Neural cell (in vitro differentiated cells): Measurements from ENCODE around the gene SFR1. TPM values are rescaled to one million over a fixed set of nuclear protein-coding genes. Genes with fewer than 3 reads are reported as not detected.

Experiments used
- H2AFZ ChIP-seq: fragments of 200-600, 300-800 bp; sonication (generic), shearing (Covaris generic); 2 replicates; pipeline ENCODE4 v1.6.0; 2014; ENCODE audit warnings: low read depth, mild to moderate bottlenecking, antibody characterized with exemption, low read length, moderate library complexity
- H3F3A ChIP-seq: fragments of 200-600 bp; shearing (Covaris generic); 2 replicates; pipeline ENCODE4 v1.6.1; 2016; ENCODE audit warnings: mild to moderate bottlenecking, moderate library complexity, mixed read lengths, antibody characterized with exemption, low read length; ENCODE audit not compliant: insufficient read depth, poor library complexity, severe bottlenecking
- H3K27ac ChIP-seq: fragments of 200-600, 300-800 bp; sonication (generic), shearing (Covaris generic); 2 replicates; pipeline ENCODE4 v1.5.1; 2014; ENCODE audit warnings: mild to moderate bottlenecking, low read length, moderate library complexity
- H3K27me3 ChIP-seq: fragments of 300-800, 200-600 bp; sonication (generic), shearing (Covaris generic); 2 replicates; pipeline ENCODE4 v1.6.0; 2014; ENCODE audit warnings: mild to moderate bottlenecking, low read depth, low read length, moderate library complexity; ENCODE audit not compliant: insufficient read depth
- H3K36me3 ChIP-seq: fragments of 300-800, 200-600 bp; sonication (generic), shearing (Covaris generic); 2 replicates; pipeline ENCODE4 v1.5.1; 2014; ENCODE audit warnings: mild to moderate bottlenecking, antibody characterized with exemption, low read length, moderate library complexity; ENCODE audit not compliant: insufficient read depth
- H3K4me2 ChIP-seq: fragments of 300-800, 200-600 bp; sonication (generic), shearing (Covaris generic); 2 replicates; pipeline ENCODE4 v1.6.0; 2014; ENCODE audit warnings: mild to moderate bottlenecking, low read length
- H3K4me3 ChIP-seq: fragments of 300-800, 200-600 bp; sonication (generic), shearing (Covaris generic); 2 replicates; pipeline ENCODE4 v1.5.1; 2014; ENCODE audit warnings: mild to moderate bottlenecking, low read length, moderate library complexity
- H3K79me2 ChIP-seq: fragments of 200-600 bp; shearing (Covaris generic); replicated peaks from 2 replicates; pipeline ENCODE4 v1.6.0; 2014; ENCODE audit warnings: mild to moderate bottlenecking, low read length, moderate library complexity; ENCODE audit not compliant: insufficient read depth
- H3K9ac ChIP-seq: fragments of 300-800, 200-600 bp; sonication (generic), shearing (Covaris generic); 2 replicates; pipeline ENCODE4 v1.6.1; 2016; ENCODE audit warnings: mild to moderate bottlenecking, low read length, mixed read lengths
- H3K9me2 ChIP-seq: fragments of 200-600 bp; shearing (Covaris generic); 2 replicates; pipeline ENCODE4 v1.6.1; 2016; ENCODE audit warnings: mild to moderate bottlenecking, low read length, mixed read lengths; ENCODE audit not compliant: insufficient read depth
- H3K9me3 ChIP-seq: fragments of 200-600, 300-800 bp; sonication (generic), shearing (Covaris generic); 2 replicates; pipeline ENCODE4 v1.6.1; 2016; ENCODE audit warnings: mild to moderate bottlenecking, mixed run types, low read length, moderate library complexity, mixed read lengths
- H4K20me1 ChIP-seq: fragments of 200-600 bp; shearing (Covaris generic); 2 replicates; pipeline ENCODE4 v1.6.1; 2016; ENCODE audit warnings: mild to moderate bottlenecking, mixed run types; ENCODE audit not compliant: insufficient read depth
- CTCF ChIP-seq: fragments of 450-650 bp; IDR thresholded peaks from 2 replicates; pipeline ENCODE4 v1.5.1; 2014; ENCODE audit warnings: antibody characterized with exemption, mild to moderate bottlenecking, moderate library complexity; ENCODE audit not compliant: poor library complexity, severe bottlenecking
- EP300 ChIP-seq: fragments of 450-650 bp; conservative IDR thresholded peaks from 2 replicates; pipeline ENCODE4 v1.6.1; 2014; ENCODE audit warnings: antibody characterized with exemption, mild to moderate bottlenecking, moderate library complexity; ENCODE audit not compliant: poor library complexity, severe bottlenecking
- EZH2 ChIP-seq: fragments of 200-600, 300-800 bp; shearing (Covaris generic), sonication (generic); IDR thresholded peaks from 2 replicates; pipeline ENCODE4 v1.6.1; 2014; ENCODE audit warnings: antibody characterized with exemption, low read length, borderline replicate concordance, mild to moderate bottlenecking; ENCODE audit not compliant: insufficient read depth, poor library complexity, severe bottlenecking
- MXI1 ChIP-seq: fragments of 450-650 bp; conservative IDR thresholded peaks from 2 replicates; pipeline ENCODE4 v1.6.1; 2014; ENCODE audit warnings: antibody characterized with exemption, mild to moderate bottlenecking; ENCODE audit not compliant: poor library complexity, severe bottlenecking
- POLR2AphosphoS5 ChIP-seq: IDR thresholded peaks from 2 replicates; pipeline ENCODE4 v1.6.1; 2012
- RAD21 ChIP-seq: fragments of 450-650 bp; conservative IDR thresholded peaks from 2 replicates; pipeline ENCODE4 v1.6.1; 2014; ENCODE audit warnings: antibody characterized with exemption, mild to moderate bottlenecking, moderate library complexity
- REST ChIP-seq: IDR thresholded peaks from 2 replicates; pipeline ENCODE4 v1.6.1; 2012; ENCODE audit warnings: borderline replicate concordance
- SMC3 ChIP-seq: fragments of 450-650 bp; conservative IDR thresholded peaks from 2 replicates; pipeline ENCODE4 v1.6.1; 2014; ENCODE audit warnings: antibody characterized with exemption, mild to moderate bottlenecking, moderate library complexity; ENCODE audit not compliant: poor library complexity
- TAF1 ChIP-seq: IDR thresholded peaks from 2 replicates; pipeline ENCODE4 v1.6.1; 2012; ENCODE audit warnings: low read depth
- polyA plus RNA-seq: library from polyadenylated mRNA; depleted of rRNA; stranded (reverse); fragments of >200 nt; gene quantifications from 2 replicates; pipeline ENCODE4 v1.2.3, GENCODE V29; 2014

Gene SFR1
- polyA plus RNA-seq, 1 donor from 2014 or later, result 5.0 TPM

GRCh38 chr10:104103956-104104355 is 18.0 kb upstream of the SFR1 start:
- no peak for TF ChIP-seq POLR2AphosphoS5
- TF ChIP-seq TAF1, result no peak
- no peak for TF ChIP-seq EZH2
- no peak for TF ChIP-seq RAD21
- no peak for TF ChIP-seq SMC3
- no peak for TF ChIP-seq CTCF
- no peak for TF ChIP-seq EP300
- TF ChIP-seq MXI1, result no peak
- no peak for TF ChIP-seq REST

GRCh38 chr10:104104418-104104817 is 17.6 kb upstream of the SFR1 start:
- Histone ChIP-seq H3K9me2 (no peaks in the 10 kb centered on the region), H3K27me3 (no peaks in the 10 kb centered on the region), H4K20me1 (no peaks in the 10 kb centered on the region), H3K36me3 (no peaks in the 10 kb centered on the region), H3K9me3 (peaks cover 4% of the 10 kb centered on the region), H3K27ac (no peak overlapping the region), H3K9ac (no peak overlapping the region), H2AFZ (no peak overlapping the region), H3F3A (no peaks in the 10 kb centered on the region), H3K79me2 (no peaks in the 10 kb centered on the region), H3K4me3 (no peak overlapping the region), H3K4me2 (no peak overlapping the region)
- TF ChIP-seq REST (no peak), TAF1 (no peak), CTCF (no peak), RAD21 (no peak), EZH2 (no peak), POLR2AphosphoS5 (no peak), EP300 (no peak), MXI1 (no peak), SMC3 (no peak)

More at GRCh38 chr10:104103956-104104355, 18.0 kb upstream of the SFR1 start:
- no peaks in the 10 kb centered on the region for H3K9me2 ChIP-seq
- no peak overlapping the region for H3K9ac ChIP-seq
- no peaks in the 10 kb centered on the region for H3K79me2 ChIP-seq
- peaks cover 4% of the 10 kb centered on the region for H3K9me3 ChIP-seq
- no peaks in the 10 kb centered on the region for H3K36me3 ChIP-seq
- no peaks in the 10 kb centered on the region for H3K27me3 ChIP-seq
- no peak overlapping the region for H3K27ac ChIP-seq
- H2AFZ ChIP-seq, result no peak overlapping the region
- H3F3A ChIP-seq, result no peaks in the 10 kb centered on the region
- H3K4me3 ChIP-seq, result no peak overlapping the region
- H3K4me2 ChIP-seq, result no peak overlapping the region
- H4K20me1 ChIP-seq, result no peaks in the 10 kb centered on the region
